PFSK-1 (cell line): ENCODE results near the gene VSIG8.

Experiments
- POLR2AphosphoS5 ChIP-seq: IDR thresholded peaks from 2 replicates; pipeline ENCODE4 v1.6.1; 2012; ENCODE audit warnings: low read depth, mild to moderate bottlenecking, control low read depth, low read length, moderate library complexity
- SIN3A ChIP-seq: IDR thresholded peaks from 2 replicates; pipeline ENCODE4 v1.6.1; 2012; ENCODE audit warnings: mild to moderate bottlenecking, low read length, moderate library complexity, borderline replicate concordance; ENCODE audit not compliant: insufficient read depth
- TAF1 ChIP-seq: IDR thresholded peaks from 2 replicates; pipeline ENCODE4 v1.6.1; 2012; ENCODE audit warnings: low read length, control low read depth, borderline replicate concordance; ENCODE audit not compliant: insufficient read depth
- TF ChIP-seq, protein P1 (sequence below), 2 experiments: IDR thresholded peaks; 2 replicates each; pipeline versions ENCODE4 v1.6.1 to v1.8.0; 2011 to 2012; ENCODE audit warnings: low read depth in 2 of 2, low read length in 2 of 2, control low read depth in 1 of 2, inconsistent platforms in 1 of 2, mild to moderate bottlenecking in 1 of 2, moderate library complexity in 1 of 2; ENCODE audit not compliant: insufficient read depth in 1 of 2

DNA sequence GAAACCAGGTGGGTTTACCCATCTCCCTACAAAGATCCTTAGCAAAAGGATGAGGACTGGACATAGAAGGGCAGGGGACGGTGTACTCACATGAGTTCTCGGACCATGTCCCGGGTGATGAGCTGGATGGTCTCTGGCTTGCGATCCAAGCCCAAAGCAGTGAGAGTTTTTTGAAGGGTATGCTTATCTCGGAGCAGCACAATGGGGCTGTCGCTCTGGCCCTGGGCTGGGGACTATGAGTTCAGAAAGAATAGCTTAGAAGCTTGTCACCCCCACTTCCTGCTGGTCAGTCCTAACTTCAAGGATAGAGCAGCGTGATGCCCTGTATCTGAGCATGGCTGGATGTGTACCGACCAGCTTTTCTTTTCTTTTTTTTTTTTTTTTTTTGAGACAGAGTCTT, 27.9 kb upstream of the VSIG8 start:
- TF ChIP-seq POLR2AphosphoS5 (no peak), SIN3A (no peak), TAF1 (no peak)
- TF ChIP-seq, protein P1, sequence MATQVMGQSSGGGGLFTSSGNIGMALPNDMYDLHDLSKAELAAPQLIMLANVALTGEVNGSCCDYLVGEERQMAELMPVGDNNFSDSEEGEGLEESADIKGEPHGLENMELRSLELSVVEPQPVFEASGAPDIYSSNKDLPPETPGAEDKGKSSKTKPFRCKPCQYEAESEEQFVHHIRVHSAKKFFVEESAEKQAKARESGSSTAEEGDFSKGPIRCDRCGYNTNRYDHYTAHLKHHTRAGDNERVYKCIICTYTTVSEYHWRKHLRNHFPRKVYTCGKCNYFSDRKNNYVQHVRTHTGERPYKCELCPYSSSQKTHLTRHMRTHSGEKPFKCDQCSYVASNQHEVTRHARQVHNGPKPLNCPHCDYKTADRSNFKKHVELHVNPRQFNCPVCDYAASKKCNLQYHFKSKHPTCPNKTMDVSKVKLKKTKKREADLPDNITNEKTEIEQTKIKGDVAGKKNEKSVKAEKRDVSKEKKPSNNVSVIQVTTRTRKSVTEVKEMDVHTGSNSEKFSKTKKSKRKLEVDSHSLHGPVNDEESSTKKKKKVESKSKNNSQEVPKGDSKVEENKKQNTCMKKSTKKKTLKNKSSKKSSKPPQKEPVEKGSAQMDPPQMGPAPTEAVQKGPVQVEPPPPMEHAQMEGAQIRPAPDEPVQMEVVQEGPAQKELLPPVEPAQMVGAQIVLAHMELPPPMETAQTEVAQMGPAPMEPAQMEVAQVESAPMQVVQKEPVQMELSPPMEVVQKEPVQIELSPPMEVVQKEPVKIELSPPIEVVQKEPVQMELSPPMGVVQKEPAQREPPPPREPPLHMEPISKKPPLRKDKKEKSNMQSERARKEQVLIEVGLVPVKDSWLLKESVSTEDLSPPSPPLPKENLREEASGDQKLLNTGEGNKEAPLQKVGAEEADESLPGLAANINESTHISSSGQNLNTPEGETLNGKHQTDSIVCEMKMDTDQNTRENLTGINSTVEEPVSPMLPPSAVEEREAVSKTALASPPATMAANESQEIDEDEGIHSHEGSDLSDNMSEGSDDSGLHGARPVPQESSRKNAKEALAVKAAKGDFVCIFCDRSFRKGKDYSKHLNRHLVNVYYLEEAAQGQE (IDR thresholded peaks at IDR 0.05; ENCODE audit: insufficient read depth in 1 of 2, low read depth in 2 of 2, low read length in 2 of 2), result no peak
